Measurements from ENCODE around the gene ZNF473.

Gene ZNF473

GRCh38 chr19:50036908-50037307 lies 11.1 kb downstream of the ZNF473 start:
- TF ChIP-seq YY1 (IDR thresholded peaks at IDR 0.05; ENCODE audit: insufficient read depth, insufficient read length): no peak
- TF ChIP-seq SUZ12 (IDR thresholded peaks at IDR 0.05; ENCODE audit: extremely low read depth, insufficient read depth, insufficient read length): no peak
- TF ChIP-seq ZNF274 (IDR thresholded peaks at IDR 0.05; ENCODE audit: low read depth, low read length): no peak
- H3K9me3 ChIP-seq (ENCODE audit: insufficient read depth, low read length): peaks cover 12% of the 10 kb centered on the region; the same call in 1 of the 2 replicates
- H3K4me3 ChIP-seq (ENCODE audit: insufficient read length, low read depth): no peak overlapping the region
- no peaks in the 10 kb centered on the region for H3K27me3 ChIP-seq (ENCODE audit: insufficient read depth, insufficient read length)
- peaks cover 87% of the 10 kb centered on the region for H3K36me3 ChIP-seq (ENCODE audit: insufficient read depth, insufficient read length, low read length)
- no peak for DNase-seq (ENCODE audit: low read depth, low spot score)
- H3K4me1 ChIP-seq (ENCODE audit: insufficient read depth, insufficient read length): no peaks in the 10 kb centered on the region
- no peak overlapping the region for H3K9ac ChIP-seq (ENCODE audit: insufficient read length, low read depth)

GRCh38 chr19:50039968-50040367 lies 14.2 kb downstream of the ZNF473 start:
- no peak for TF ChIP-seq ZNF274 (IDR thresholded peaks at IDR 0.05; ENCODE audit: low read depth, low read length)
- no peak for TF ChIP-seq SUZ12 (IDR thresholded peaks at IDR 0.05; ENCODE audit: extremely low read depth, insufficient read depth, insufficient read length)
- no peak for TF ChIP-seq YY1 (IDR thresholded peaks at IDR 0.05; ENCODE audit: insufficient read depth, insufficient read length)
- Histone ChIP-seq H3K27me3 (ENCODE audit: insufficient read depth, insufficient read length) (no peaks in the 10 kb centered on the region), H3K36me3 (ENCODE audit: insufficient read depth, insufficient read length, low read length) (peaks cover 89% of the 10 kb centered on the region), H3K9me3 (ENCODE audit: insufficient read depth, low read length) (peaks cover 41% of the 10 kb centered on the region), H3K4me3 (ENCODE audit: insufficient read length, low read depth) (no peak overlapping the region), H3K4me1 (ENCODE audit: insufficient read depth, insufficient read length) (no peaks in the 10 kb centered on the region), H3K9ac (ENCODE audit: insufficient read length, low read depth) (no peak overlapping the region)
- DNase-seq (ENCODE audit: low read depth, low spot score): no peak

- no peak for TF ChIP-seq YY1 (IDR thresholded peaks at IDR 0.05; ENCODE audit: insufficient read depth, insufficient read length)
- no peak for TF ChIP-seq ZNF274 (IDR thresholded peaks at IDR 0.05; ENCODE audit: low read depth, low read length)
- TF ChIP-seq SUZ12 (IDR thresholded peaks at IDR 0.05; ENCODE audit: extremely low read depth, insufficient read depth, insufficient read length): no peak
- Histone ChIP-seq H3K4me3 (ENCODE audit: insufficient read length, low read depth) (no peak overlapping the region), H3K36me3 (ENCODE audit: insufficient read depth, insufficient read length, low read length) (peaks cover 93% of the 10 kb centered on the region), H3K9me3 (ENCODE audit: insufficient read depth, low read length) (peaks cover 51% of the 10 kb centered on the region), H3K4me1 (ENCODE audit: insufficient read depth, insufficient read length) (no peaks in the 10 kb centered on the region), H3K27me3 (ENCODE audit: insufficient read depth, insufficient read length) (no peaks in the 10 kb centered on the region), H3K9ac (ENCODE audit: insufficient read length, low read depth) (no peak overlapping the region)
- no peak for DNase-seq (ENCODE audit: low read depth, low spot score)
These were observed 15.2 kb downstream of the ZNF473 start for GRCh38 chr19:50040967-50041366.

GRCh38 chr19:50042363-50043024 lies 16.7 kb downstream of the ZNF473 start:
- Histone ChIP-seq H3K9ac (ENCODE audit: insufficient read length, low read depth) (no peak overlapping the region), H3K36me3 (ENCODE audit: insufficient read depth, insufficient read length, low read length) (peaks cover 96% of the 10 kb centered on the region), H3K27me3 (ENCODE audit: insufficient read depth, insufficient read length) (no peaks in the 10 kb centered on the region), H3K4me3 (ENCODE audit: insufficient read length, low read depth) (no peak overlapping the region), H3K4me1 (ENCODE audit: insufficient read depth, insufficient read length) (no peaks in the 10 kb centered on the region), H3K9me3 (ENCODE audit: insufficient read depth, low read length) (peaks cover 60% of the 10 kb centered on the region)
- no peak for DNase-seq (ENCODE audit: low read depth, low spot score)
- TF ChIP-seq YY1 (IDR thresholded peaks at IDR 0.05; ENCODE audit: insufficient read depth, insufficient read length): no peak
- TF ChIP-seq SUZ12 (IDR thresholded peaks at IDR 0.05; ENCODE audit: extremely low read depth, insufficient read depth, insufficient read length): no peak
- no peak for TF ChIP-seq ZNF274 (IDR thresholded peaks at IDR 0.05; ENCODE audit: low read depth, low read length)

GRCh38 chr19:50043967-50044366 lies 18.2 kb downstream of the ZNF473 start:
- peaks cover 97% of the 10 kb centered on the region for H3K36me3 ChIP-seq (ENCODE audit: insufficient read depth, insufficient read length, low read length)
- no peak for DNase-seq (ENCODE audit: low read depth, low spot score)
- TF ChIP-seq SUZ12 (IDR thresholded peaks at IDR 0.05; ENCODE audit: extremely low read depth, insufficient read depth, insufficient read length) (no peak), ZNF274 (IDR thresholded peaks at IDR 0.05; ENCODE audit: low read depth, low read length) (no peak)
- no peak overlapping the region for H3K9ac ChIP-seq (ENCODE audit: insufficient read length, low read depth)
- no peaks in the 10 kb centered on the region for H3K4me1 ChIP-seq (ENCODE audit: insufficient read depth, insufficient read length)
- H3K27me3 ChIP-seq (ENCODE audit: insufficient read depth, insufficient read length): no peaks in the 10 kb centered on the region
- H3K9me3 ChIP-seq (ENCODE audit: insufficient read depth, low read length): peaks cover 60% of the 10 kb centered on the region
- H3K4me3 ChIP-seq (ENCODE audit: insufficient read length, low read depth): no peak overlapping the region

GRCh38 chr19:50044922-50045321 lies 19.1 kb downstream of the ZNF473 start:
- no peaks in the 10 kb centered on the region for H3K27me3 ChIP-seq (ENCODE audit: insufficient read depth, insufficient read length)
- H3K9ac ChIP-seq (ENCODE audit: insufficient read length, low read depth): no peak overlapping the region
- TF ChIP-seq YY1 (IDR thresholded peaks at IDR 0.05; ENCODE audit: insufficient read depth, insufficient read length) (no peak), ZNF274 (IDR thresholded peaks at IDR 0.05; ENCODE audit: low read depth, low read length) (no peak), SUZ12 (IDR thresholded peaks at IDR 0.05; ENCODE audit: extremely low read depth, insufficient read depth, insufficient read length) (no peak)
- H3K4me1 ChIP-seq (ENCODE audit: insufficient read depth, insufficient read length): peaks cover under 1% of the 10 kb centered on the region
- H3K4me3 ChIP-seq (ENCODE audit: insufficient read length, low read depth): no peak overlapping the region
- DNase-seq (ENCODE audit: low read depth, low spot score): no peak
- peaks cover 88% of the 10 kb centered on the region for H3K36me3 ChIP-seq (ENCODE audit: insufficient read depth, insufficient read length, low read length)
- peaks cover 60% of the 10 kb centered on the region for H3K9me3 ChIP-seq (ENCODE audit: insufficient read depth, low read length)

GRCh38 chr19:50046649-50047503 lies 21.1 kb downstream of the ZNF473 start:
- H3K9me3 ChIP-seq (ENCODE audit: insufficient read depth, low read length): peaks cover 48% of the 10 kb centered on the region
- DNase-seq (ENCODE audit: low read depth, low spot score): peak; percentile 33
- H3K4me1 ChIP-seq (ENCODE audit: insufficient read depth, insufficient read length): peaks cover 2% of the 10 kb centered on the region
- no peak overlapping the region for H3K9ac ChIP-seq (ENCODE audit: insufficient read length, low read depth)
- no peak overlapping the region for H3K4me3 ChIP-seq (ENCODE audit: insufficient read length, low read depth)
- TF ChIP-seq ZNF274 (IDR thresholded peaks at IDR 0.05; ENCODE audit: low read depth, low read length) (no peak), YY1 (IDR thresholded peaks at IDR 0.05; ENCODE audit: insufficient read depth, insufficient read length) (no peak), SUZ12 (IDR thresholded peaks at IDR 0.05; ENCODE audit: extremely low read depth, insufficient read depth, insufficient read length) (no peak)
- H3K36me3 ChIP-seq (ENCODE audit: insufficient read depth, insufficient read length, low read length): peaks cover 68% of the 10 kb centered on the region
- no peaks in the 10 kb centered on the region for H3K27me3 ChIP-seq (ENCODE audit: insufficient read depth, insufficient read length)

Data from NT2/D1 (cell line).